HepG2 (cell line): ENCODE measurements around the gene C16orf54. TPM values are rescaled to one million over a fixed set of nuclear protein-coding genes. Genes with fewer than 3 reads are reported as not detected.
A peak's percentile ranks its signal among the peaks of the same experiment; 100 is the strongest.

Experiments
- ATAC-seq: fragments of 200-7000 bp; cut with Tn5 transposase; 3 replicates; pipeline ENCODE4 v1.9.1; 2020; ENCODE audit warnings: mild to moderate bottlenecking, moderate library complexity
- BruUV-seq: library from RNA; stranded (reverse); fragments of 400-500 nt; replicated peaks from 2 replicates; lab custom pipeline; 2021; lab: Mats Ljungman, UMichigan
- CTCF ChIA-PET: fragments of 300-600 bp; formaldehyde crosslinking; extraction: SDS; loops from one replicate; lab custom pipeline; 2021; ENCODE audit warnings: low total read pairs, inconsistent platforms, low intra/inter-chr PET ratio; lab: Yijun Ruan, JAX
- POLR2A ChIA-PET: fragments of 350-600 bp; sonication (Branson Sonifier 250); formaldehyde crosslinking; loops from one replicate; lab custom pipeline; 2020; ENCODE audit warnings: antibody characterized with exemption, inconsistent platforms; lab: Yijun Ruan, JAX
- DNase-seq: peaks from one replicate; pipeline ENCODE4 v3.0.0-alpha.2; 2015; ENCODE audit warnings: low spot score
- FAIRE-seq: peaks from 3 replicates; lab custom pipeline; 2011; peaks lifted over from hg19 to GRCh38; lab: Jason Lieb, UNC
- H2AFZ ChIP-seq: one replicate; pipeline ENCODE4 v1.6.1; 2011; ENCODE audit warnings: low read length, inconsistent platforms
- H3K27ac ChIP-seq: fragments of 300-600 bp; 3 replicates; pipeline ENCODE4 v1.8.0; 2011; ENCODE audit warnings: mixed run types, mild to moderate bottlenecking, mixed read lengths, low read length, inconsistent platforms; ENCODE audit not compliant: insufficient read depth; ENCODE audit errors: extremely low read length
- H3K27me3 ChIP-seq, 2 experiments: fragments of 200-600 bp in 1 of 2; 2 replicates in 1 of 2; 3 replicates in 1 of 2; pipeline versions ENCODE4 v1.6.0 to v1.8.0; 2011; ENCODE audit warnings: low read length in 2 of 2, mild to moderate bottlenecking in 2 of 2, moderate library complexity in 2 of 2, inconsistent platforms in 1 of 2; ENCODE audit not compliant: insufficient read depth in 2 of 2, control insufficient read depth in 1 of 2
- H3K36me3 ChIP-seq, 2 experiments: fragments of 200-600 bp in 1 of 2; replicated peaks in 1 of 2; 2 replicates in 1 of 2; 3 replicates in 1 of 2; pipeline versions ENCODE4 v1.5.1 to v1.8.0; 2011; ENCODE audit warnings: low read length in 2 of 2, inconsistent platforms in 1 of 2; ENCODE audit not compliant: insufficient read depth in 2 of 2, control insufficient read depth in 1 of 2
- H3K4me1 ChIP-seq: 2 replicates; pipeline ENCODE4 v1.5.1; 2012; ENCODE audit warnings: low read length, inconsistent platforms; ENCODE audit not compliant: insufficient read depth
- H3K4me2 ChIP-seq: 2 replicates; pipeline ENCODE4 v1.6.0; 2011; ENCODE audit warnings: low read depth, low read length, inconsistent platforms
- H3K4me3 ChIP-seq, 3 experiments: fragments of 200-600 bp in 1 of 3; sonication (generic), shearing (Covaris generic) in 1 of 3; replicated peaks in 1 of 3; 2 replicates each; pipeline ENCODE4 v1.5.1; 2011 to 2016; ENCODE audit warnings: low read length in 3 of 3, inconsistent platforms in 2 of 3, low read depth in 2 of 3, mild to moderate bottlenecking in 2 of 3, control low read depth in 1 of 3, mixed read lengths in 1 of 3; ENCODE audit not compliant: insufficient read depth in 1 of 3
- H3K79me2 ChIP-seq: one replicate; pipeline ENCODE4 v1.6.1; 2011; ENCODE audit warnings: low read length, inconsistent platforms; ENCODE audit not compliant: insufficient read depth
- H3K9ac ChIP-seq: 2 replicates; pipeline ENCODE4 v1.6.0; 2011; ENCODE audit warnings: mild to moderate bottlenecking, low read depth, low read length, inconsistent platforms; ENCODE audit not compliant: insufficient read depth
- H3K9me3 ChIP-seq: 2 replicates; pipeline ENCODE4 v1.5.1; 2012; ENCODE audit warnings: mild to moderate bottlenecking, low read length
- H4K20me1 ChIP-seq: 2 replicates; pipeline ENCODE4 v1.6.0; 2011; ENCODE audit warnings: inconsistent platforms, mild to moderate bottlenecking, low read length, moderate library complexity; ENCODE audit not compliant: insufficient read depth
- AKAP8 ChIP-seq: sonication (generic); formaldehyde crosslinking; IDR thresholded peaks from 2 replicates; pipeline ENCODE4 v1.5.1; 2020; ENCODE audit warnings: mild to moderate bottlenecking, missing genetic modification reagents
- E2F1 ChIP-seq: sonication (generic); formaldehyde crosslinking; IDR thresholded peaks from 2 replicates; pipeline ENCODE4 v1.5.0; 2020; ENCODE audit warnings: missing genetic modification reagents
- HMGXB4 ChIP-seq, 2 experiments: sonication (generic) in 1 of 2; formaldehyde crosslinking in 1 of 2; IDR thresholded peaks; 2 replicates each; pipeline versions ENCODE4 v1.4.0 to v1.6.1; 2018 to 2020; ENCODE audit warnings: missing genetic modification reagents in 2 of 2, borderline replicate concordance in 1 of 2, low read depth in 1 of 2, mild to moderate bottlenecking in 1 of 2, missing biosample characterization in 1 of 2
- NFIB ChIP-seq: sonication (generic); formaldehyde crosslinking; IDR thresholded peaks from 2 replicates; pipeline ENCODE4 v1.9.0; 2021; ENCODE audit warnings: missing genetic modification reagents, mild to moderate bottlenecking, borderline replicate concordance
- PAF1 ChIP-seq: IDR thresholded peaks from 2 replicates; pipeline ENCODE4 v1.6.1; 2016; ENCODE audit warnings: missing genetic modification reagents, missing compliant biosample characterization
- REPIN1 ChIP-seq: sonication (generic); formaldehyde crosslinking; IDR thresholded peaks from 2 replicates; pipeline ENCODE4 v1.8.0; 2022; ENCODE audit warnings: missing genetic modification reagents, low read depth, mild to moderate bottlenecking, borderline replicate concordance
- TRIM24 ChIP-seq: sonication (generic); formaldehyde crosslinking; IDR thresholded peaks from 2 replicates; pipeline ENCODE4 v1.8.0; 2022; ENCODE audit warnings: mild to moderate bottlenecking, missing genetic modification reagents
- ZBTB42 ChIP-seq: sonication (generic); formaldehyde crosslinking; IDR thresholded peaks from 2 replicates; pipeline ENCODE4 v1.5.0; 2020; ENCODE audit warnings: mild to moderate bottlenecking, missing genetic modification reagents
- ZFP36L2 ChIP-seq: sonication (generic); formaldehyde crosslinking; IDR thresholded peaks from 2 replicates; pipeline ENCODE4 v1.4.0; 2020; ENCODE audit warnings: missing genetic modification reagents
- ZGPAT ChIP-seq: IDR thresholded peaks from 2 replicates; pipeline ENCODE4 v1.6.1; 2016; ENCODE audit warnings: mild to moderate bottlenecking
- ZNF556 ChIP-seq: sonication (generic); formaldehyde crosslinking; IDR thresholded peaks from 2 replicates; pipeline ENCODE4 v1.4.0; 2020; ENCODE audit warnings: mild to moderate bottlenecking, missing genetic modification reagents, borderline replicate concordance
- ZNF605 ChIP-seq: sonication (generic); formaldehyde crosslinking; IDR thresholded peaks from 2 replicates; pipeline ENCODE4 v1.8.0; 2022; ENCODE audit warnings: mild to moderate bottlenecking, missing genetic modification reagents
- ZNF629 ChIP-seq: sonication (generic); formaldehyde crosslinking; conservative IDR thresholded peaks from 2 replicates; pipeline ENCODE4 v1.5.0; 2020; ENCODE audit warnings: missing genetic modification reagents
- ZNF678 ChIP-seq: sonication (generic); formaldehyde crosslinking; IDR thresholded peaks from 2 replicates; pipeline ENCODE4 v1.4.0; 2020; ENCODE audit warnings: mild to moderate bottlenecking, missing genetic modification reagents
- ZXDC ChIP-seq: sonication (generic); formaldehyde crosslinking; IDR thresholded peaks from 2 replicates; pipeline ENCODE4 v1.5.0; 2020; ENCODE audit warnings: mild to moderate bottlenecking, missing genetic modification reagents
- WGBS: methylation state at CpG from one replicate; pipeline ENCODE4 v1.1.6; 2017; ENCODE audit warnings: low lambda C conversion rate; 5-methylcytosine and 5-hydroxymethylcytosine counted together
- in situ Hi-C: cut with HindIII; loops from 2 replicates; pipeline ENCODE4 v1.10.0; 2017; ENCODE audit warnings: low pct_unique_long_range_greater_than_20kb; ENCODE audit not compliant: extremely low pct_ligation_motif_present
- intact Hi-C: fragments of 100-400 bp; cut with micrococcal nuclease; formaldehyde crosslinking; loops from one replicate; pipeline ENCODE4 v1.10.0; 2022; ENCODE audit not compliant: unreplicated experiment
- polyA plus RNA-seq, 8 experiments: library from polyadenylated mRNA; depleted of rRNA in 3 of 8; stranded (reverse) in 7 of 8; unstranded in 1 of 8; fragments of >200 nt; fragmentation: Illumina TruSeq in 4 of 8; extraction: Trizol in 4 of 8; gene quantifications; 2 replicates each; pipeline versions ENCODE4 v1.2.1 to v1.2.3, GENCODE V29; 2011 to 2016; ENCODE audit warnings: low read depth in 4 of 8, missing spikeins in 1 of 8, mixed read lengths in 1 of 8; ENCODE audit not compliant: insufficient read depth in 1 of 8
- total RNA-seq, 5 experiments: library from RNA; depleted of rRNA; stranded (reverse); fragments of >200 nt; fragmentation: Illumina TruSeq; extraction: Trizol; gene quantifications; 2 replicates each; pipeline ENCODE4 v1.2.3, GENCODE V29; 2016; ENCODE audit warnings: low read depth in 1 of 5

C16orf54 gene
- total and polyA plus RNA-seq, 2 of the 13 experiments (the other 11 are each of a cell fraction or from before 2014, with no cell fraction given), result not detected

- ChIA-PET CTCF (interaction anchor here (0.8 to 2.7 kb wide), 7 partner anchors 8 to 333 kb away, joined by 3 to 23 read pairs (median 9); partner anchors contain the start of gene PAGR1), POLR2A (interaction anchor here (0.6 to 2.4 kb wide), 16 partner anchors 11 to 333 kb away, joined by 3 to 11 read pairs (median 5); partner anchors contain the start of genes KIF22, MAZ, PAGR1 and QPRT)
- Histone ChIP-seq H3K9me3 (no peaks in the 10 kb centered on the region), H4K20me1 (peaks cover 8% of the 10 kb centered on the region), H2AFZ (no peak overlapping the region), H3K4me2 (no peak overlapping the region), H3K27ac (no peak overlapping the region), H3K36me3 (peaks cover 11 to 17% of the 10 kb centered on the region in 2 experiments; a peak in 4 of 5 replicates), H3K4me3 (no peak overlapping the region), H3K9ac (no peak overlapping the region), H3K4me1 (peaks cover 19% of the 10 kb centered on the region), H3K79me2 (peaks cover 3% of the 10 kb centered on the region), H3K27me3 (peaks cover 0 to 4% of the 10 kb centered on the region in 2 experiments; a peak in 1 of 5 replicates)
- BruUV-seq, result no TSS peak
- intact Hi-C loops, result loop anchor here (1.0 to 5.0 kb wide), 3 partner anchors 22 to 333 kb away; partner anchors contain the start of gene TLCD3B
- 70% methylated on average over 11 of the region's 11 CpGs for WGBS
- peak; percentile 8 for FAIRE-seq
- in situ Hi-C loops, result loop anchor here (10.0 kb wide), 1 partner anchor 335 kb away; the partner anchor contains the start of gene TLCD3B
- ATAC-seq, result 0 out of 3 replicates have a peak, but pooled peaks have one; percentile 3
- DNase-seq, result no peak
- TF ChIP-seq ZNF605 (CRISPR knock-in tag) (0 out of 2 replicates have a peak, but pooled peaks have one; percentile 28), AKAP8 (CRISPR knock-in tag) (peak; percentile 81), REPIN1 (CRISPR knock-in tag) (0 out of 2 replicates have a peak, but pooled peaks have one; percentile 35), E2F1 (CRISPR knock-in tag) (no peak), HMGXB4 (CRISPR knock-in tag; IDR thresholded peaks at IDR 0.05; ENCODE audit: borderline replicate concordance in 1 of 2, low read depth in 1 of 2) (no peak), PAF1 (CRISPR knock-in tag) (no peak), ZFP36L2 (CRISPR knock-in tag) (no peak), ZGPAT (CRISPR knock-in tag) (no peak), NFIB (CRISPR knock-in tag) (peak; percentile 78; the same call in 1 of the 2 replicates), ZNF629 (CRISPR knock-in tag) (no peak), ZBTB42 (no peak), ZNF556 (CRISPR knock-in tag) (no peak), ZNF678 (CRISPR knock-in tag) (no peak), TRIM24 (CRISPR knock-in tag) (peak; percentile 41; the same call in 1 of the 2 replicates), ZXDC (CRISPR knock-in tag) (no peak)
Measured at GRCh38 chr16:29699324-29700219, 46.2 kb downstream of the C16orf54 start.
